B cell (primary cell): ENCODE measurements around the gene NMT2. TPM values are rescaled to one million over a fixed set of nuclear protein-coding genes. Genes with fewer than 3 reads are reported as not detected.

ENCODE experiments used
- ATAC-seq: fragments of 200-7000 bp; cut with Tn5 transposase; one replicate; pipeline ENCODE4 v1.10.0; 2021; ENCODE audit warnings: low read depth, mild to moderate bottlenecking, moderate number of reproducible peaks, moderate library complexity
- CTCF ChIA-PET: fragments of 350-600 bp; sonication (Branson Sonifier 250); formaldehyde crosslinking; loops from one replicate; lab custom pipeline; 2021; ENCODE audit warnings: antibody characterized with exemption, inconsistent platforms; lab: Charles Lee
- POLR2A ChIA-PET: fragments of 350-600 bp; sonication (Branson Sonifier 250); formaldehyde crosslinking; loops from one replicate; lab custom pipeline; 2021; ENCODE audit warnings: antibody characterized with exemption; lab: Charles Lee
- DNase-seq: peaks from one replicate; pipeline ENCODE4 v3.0.0; 2013
- H2AFZ ChIP-seq: 2 replicates; pipeline ENCODE4 v1.6.1; 2012; ENCODE audit warnings: mild to moderate bottlenecking, low read depth, low read length; ENCODE audit not compliant: insufficient read depth, poor library complexity, severe bottlenecking
- H3K27ac ChIP-seq, 2 donors: 1 replicate in 1 of 2; 2 replicates in 1 of 2; pipeline ENCODE4 v1.5.1; 2012 to 2013; ENCODE audit warnings: low read length in 2 of 2, mild to moderate bottlenecking in 2 of 2, moderate library complexity in 1 of 2
- H3K27me3 ChIP-seq, 4 experiments: fragments of 200-600 bp in 1 of 4; sonication (generic) in 1 of 4; replicated peaks in 1 of 4; 1 replicate in 2 of 4; 2 replicates in 2 of 4; pipeline versions ENCODE4 v1.6.1 to v1.7.0; 2013 to 2016; ENCODE audit warnings: low read length in 3 of 4, mild to moderate bottlenecking in 2 of 4, mixed read lengths in 1 of 4, moderate library complexity in 1 of 4; ENCODE audit not compliant: insufficient read depth in 4 of 4, control insufficient read depth in 3 of 4; ENCODE audit errors: control extremely low read depth in 1 of 4
- H3K36me3 ChIP-seq, 2 experiments: replicated peaks in 1 of 2; 1 replicate in 1 of 2; 2 replicates in 1 of 2; pipeline versions ENCODE4 v1.6.1 to v1.7.1; 2013; ENCODE audit warnings: low read length in 1 of 2; ENCODE audit not compliant: insufficient read depth in 2 of 2, control insufficient read depth in 1 of 2; ENCODE audit errors: control extremely low read depth in 1 of 2, extremely low read depth in 1 of 2
- H3K4me1 ChIP-seq, 2 donors: fragments of 200-600 bp in 1 of 2; sonication (generic) in 1 of 2; 1 replicate in 1 of 2; 2 replicates in 1 of 2; pipeline versions ENCODE4 v1.5.1 to v1.6.1; 2013 to 2017; ENCODE audit warnings: low read length in 2 of 2; ENCODE audit not compliant: control insufficient read depth in 2 of 2, insufficient read depth in 2 of 2
- H3K4me2 ChIP-seq: replicated peaks from 2 replicates; pipeline ENCODE3; 2012; ENCODE audit warnings: mild to moderate bottlenecking, low read depth, low read length; ENCODE audit not compliant: poor library complexity, severe bottlenecking
- H3K4me3 ChIP-seq, 5 experiments: fragments of 200-600 bp in 1 of 5; sonication (generic) in 1 of 5; 1 replicate in 3 of 5; 2 replicates in 2 of 5; pipeline versions ENCODE4 v1.5.1 to v1.7.0; 2011 to 2016; ENCODE audit warnings: low read length in 4 of 5, mild to moderate bottlenecking in 4 of 5, low read depth in 2 of 5, control low read depth in 1 of 5, moderate library complexity in 1 of 5; ENCODE audit not compliant: insufficient read depth in 1 of 5; ENCODE audit errors: control extremely low read depth in 1 of 5, extremely low read depth in 1 of 5
- H3K79me2 ChIP-seq: fragments of 200-600 bp; sonication (generic); one replicate; pipeline ENCODE4 v1.6.0; 2016; ENCODE audit warnings: low read length; ENCODE audit not compliant: control insufficient read depth, insufficient read depth
- H3K9ac ChIP-seq: fragments of 200-600 bp; sonication (generic); 2 replicates; pipeline ENCODE4 v1.6.1; 2017; ENCODE audit warnings: mild to moderate bottlenecking, low read length, moderate library complexity
- H3K9me3 ChIP-seq, 3 donors: one replicate each; pipeline versions ENCODE4 v1.6.1 to v1.7.1; 2013; ENCODE audit warnings: low read length in 2 of 3; ENCODE audit not compliant: control insufficient read depth in 2 of 3, insufficient read depth in 1 of 3; ENCODE audit errors: control extremely low read depth in 1 of 3
- H4K20me1 ChIP-seq: 2 replicates; pipeline ENCODE4 v1.6.0; 2012; ENCODE audit warnings: mild to moderate bottlenecking, low read length; ENCODE audit not compliant: insufficient read depth, control insufficient read depth, poor library complexity, severe bottlenecking
- H3K27ac Mint-ChIP-seq: one replicate; pipeline ENCODE4 v1.8.0; 2021; ENCODE audit warnings: mixed read lengths
- H3K27me3 Mint-ChIP-seq: one replicate; pipeline ENCODE4 v1.8.0; 2021; ENCODE audit warnings: mixed read lengths
- H3K4me1 Mint-ChIP-seq: one replicate; pipeline ENCODE4 v1.8.0; 2021; ENCODE audit warnings: mixed read lengths
- H3K4me3 Mint-ChIP-seq: one replicate; pipeline ENCODE4 v1.8.0; 2021; ENCODE audit warnings: mixed read lengths
- H3K9me3 Mint-ChIP-seq: one replicate; pipeline ENCODE4 v1.8.0; 2022; ENCODE audit warnings: mixed read lengths; ENCODE audit not compliant: insufficient read depth
- EZH2 ChIP-seq: IDR thresholded peaks from 2 replicates; pipeline ENCODE4 v1.6.1; 2012; ENCODE audit warnings: borderline replicate concordance, low read depth, mild to moderate bottlenecking, moderate library complexity, low read length; ENCODE audit not compliant: insufficient read depth, poor library complexity, severe bottlenecking
- WGBS: methylation state at CpG from one replicate; pipeline ENCODE4 v1.1.5; 2013; ENCODE audit warnings: missing lambda C conversion rate; ENCODE audit not compliant: insufficient coverage; 5-methylcytosine and 5-hydroxymethylcytosine counted together
- intact Hi-C: fragments of 100-400 bp; cut with micrococcal nuclease; formaldehyde crosslinking; loops from one replicate; pipeline ENCODE4 v1.10.0; 2022
- polyA plus RNA-seq: library from polyadenylated mRNA; depleted of rRNA; stranded (reverse); fragments of >200 nt; gene quantifications from 2 replicates; pipeline ENCODE4 v1.2.3, GENCODE V29; 2012
- total RNA-seq, 2 donors: library from RNA; stranded (reverse); fragments of 120-200 nt in 1 of 2; gene quantifications; 1 replicate in 1 of 2; 2 replicates in 1 of 2; pipeline versions ENCODE4 v1.2.3 to v1.2.4, GENCODE V29; 2013 to 2022
- TF ChIP-seq, protein P1 (sequence below): fragments of 200-600 bp; IDR thresholded peaks from one replicate; pipeline ENCODE4 v1.8.0; 2022; ENCODE audit warnings: antibody characterized with exemption, mild to moderate bottlenecking

NMT2 gene
- total and polyA plus RNA-seq, 2 donors (not counting 1 experiment from before 2014, with no cell fraction given), result 2.8 to 73.3 TPM

DNA sequence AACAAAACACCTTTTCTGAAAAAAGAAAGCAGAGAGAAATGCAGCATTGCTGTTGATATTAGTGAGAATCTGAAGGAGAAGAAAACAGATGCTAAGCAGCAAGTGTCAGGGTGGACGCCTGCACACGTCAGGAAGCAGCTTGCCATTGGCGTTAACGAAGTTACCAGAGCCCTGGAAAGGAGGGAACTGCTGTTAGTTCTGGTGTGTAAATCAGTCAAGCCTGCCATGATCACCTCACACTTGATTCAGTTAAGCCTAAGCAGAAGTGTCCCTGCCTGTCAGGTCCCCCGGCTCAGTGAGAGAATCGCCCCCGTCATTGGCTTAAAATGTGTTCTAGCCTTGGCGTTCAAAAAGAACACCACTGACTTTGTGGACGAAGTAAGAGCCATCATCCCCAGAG, 65.0 kb downstream of the NMT2 start:
- CTCF ChIA-PET, result interaction anchor here (0.9 to 1.0 kb wide), 2 partner anchors 9 to 10 kb away, joined by 3 to 4 read pairs; no protein-coding TSS in a partner anchor
- H3K27ac Mint-ChIP-seq, result peak overlapping the region; percentile 4
- H3K4me3 Mint-ChIP-seq, result no peak overlapping the region

DNA sequence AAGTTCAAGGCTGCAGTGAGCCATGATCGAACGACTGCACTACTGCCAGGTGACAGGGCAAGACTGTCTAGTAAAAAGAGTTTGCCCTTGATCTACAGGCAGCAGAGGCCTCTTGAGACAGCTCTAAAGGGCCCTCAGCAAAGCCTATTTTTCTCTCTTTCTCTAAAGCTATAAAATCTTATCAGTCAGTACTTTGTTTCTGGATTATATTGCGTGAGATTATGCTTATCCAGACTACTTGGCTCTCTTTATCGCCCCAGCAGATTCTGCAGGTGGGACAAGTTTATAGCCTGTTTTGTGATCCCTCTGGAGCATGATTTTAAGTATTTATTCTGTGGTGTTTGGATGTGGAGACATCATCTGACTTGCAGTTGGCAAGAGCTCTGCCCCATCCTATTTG, 68.6 kb downstream of the NMT2 start:
- 95% methylated on average over 4 of the region's 4 CpGs for WGBS
- intact Hi-C loops, result no loop called here
- Histone ChIP-seq H3K79me2 (peaks cover 45% of the 10 kb centered on the region), H3K4me3 (no peak overlapping the region), H3K9ac (no peak overlapping the region), H2AFZ (no peak overlapping the region), H3K9me3 (no peaks in the 10 kb centered on the region), H3K27ac (peak overlapping the region in 1 of 2 donors; percentile 20), H4K20me1 (peaks cover 41% of the 10 kb centered on the region), H3K4me2 (no peak overlapping the region), H3K36me3 (peaks cover 7 to 43% of the 10 kb centered on the region in 2 experiments), H3K4me1 (peaks cover 23 to 27% of the 10 kb centered on the region in 2 donors), H3K27me3 (no peaks in the 10 kb centered on the region)
- no peak for DNase-seq
- no peak for TF ChIP-seq EZH2
- TF ChIP-seq, protein P1, sequence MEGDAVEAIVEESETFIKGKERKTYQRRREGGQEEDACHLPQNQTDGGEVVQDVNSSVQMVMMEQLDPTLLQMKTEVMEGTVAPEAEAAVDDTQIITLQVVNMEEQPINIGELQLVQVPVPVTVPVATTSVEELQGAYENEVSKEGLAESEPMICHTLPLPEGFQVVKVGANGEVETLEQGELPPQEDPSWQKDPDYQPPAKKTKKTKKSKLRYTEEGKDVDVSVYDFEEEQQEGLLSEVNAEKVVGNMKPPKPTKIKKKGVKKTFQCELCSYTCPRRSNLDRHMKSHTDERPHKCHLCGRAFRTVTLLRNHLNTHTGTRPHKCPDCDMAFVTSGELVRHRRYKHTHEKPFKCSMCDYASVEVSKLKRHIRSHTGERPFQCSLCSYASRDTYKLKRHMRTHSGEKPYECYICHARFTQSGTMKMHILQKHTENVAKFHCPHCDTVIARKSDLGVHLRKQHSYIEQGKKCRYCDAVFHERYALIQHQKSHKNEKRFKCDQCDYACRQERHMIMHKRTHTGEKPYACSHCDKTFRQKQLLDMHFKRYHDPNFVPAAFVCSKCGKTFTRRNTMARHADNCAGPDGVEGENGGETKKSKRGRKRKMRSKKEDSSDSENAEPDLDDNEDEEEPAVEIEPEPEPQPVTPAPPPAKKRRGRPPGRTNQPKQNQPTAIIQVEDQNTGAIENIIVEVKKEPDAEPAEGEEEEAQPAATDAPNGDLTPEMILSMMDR, result no peak
- ATAC-seq, result no peak
- CTCF ChIA-PET, result interaction anchor here (0.8 to 1.4 kb wide), 4 partner anchors 11 to 34 kb away, joined by 3 to 4 read pairs (median 3); no protein-coding TSS in a partner anchor
- POLR2A ChIA-PET, result no interaction called here
- Mint-ChIP-seq H3K27ac (no peak overlapping the region), H3K9me3 (no peaks in the 10 kb centered on the region), H3K4me1 (peaks cover 26% of the 10 kb centered on the region), H3K4me3 (peak overlapping the region; percentile 9), H3K27me3 (no peaks in the 10 kb centered on the region)

More for the DNA sequence above, 65.0 kb downstream of the NMT2 start:
- no peak for ATAC-seq
- Histone ChIP-seq H3K27me3 (no peaks in the 10 kb centered on the region), H2AFZ (no peak overlapping the region), H3K36me3 (peaks cover 9 to 58% of the 10 kb centered on the region in 2 experiments), H3K9me3 (no peaks in the 10 kb centered on the region), H3K9ac (no peak overlapping the region), H3K4me3 (no peak overlapping the region), H4K20me1 (peaks cover 39% of the 10 kb centered on the region), H3K4me1 (peaks cover 11 to 15% of the 10 kb centered on the region in 2 donors), H3K4me2 (no peak overlapping the region), H3K79me2 (peaks cover 39% of the 10 kb centered on the region), H3K27ac (no peak overlapping the region)
- H3K27me3 Mint-ChIP-seq, result no peaks in the 10 kb centered on the region
- POLR2A ChIA-PET, result interaction anchor here (1.6 kb wide), 1 partner anchor 38 kb away, joined by 4 read pairs; no protein-coding TSS in a partner anchor
- TF ChIP-seq, protein P1, result no peak
- TF ChIP-seq EZH2, result no peak
- intact Hi-C loops, result no loop called here
- no peaks in the 10 kb centered on the region for H3K9me3 Mint-ChIP-seq
- H3K4me1 Mint-ChIP-seq, result peaks cover 21% of the 10 kb centered on the region
- WGBS, result 93% methylated on average over 9 of the region's 9 CpGs
- no peak for DNase-seq
